Gastroesophageal sphincter (tissue), 3 donors: ENCODE results near the gene ASF1A.

Source experiments
- EP300 ChIP-seq: sonication (generic); formaldehyde crosslinking; IDR thresholded peaks from one replicate; pipeline ENCODE4 v1.6.1; 2017; ENCODE audit warnings: antibody characterized with exemption, mild to moderate bottlenecking
- POLR2A ChIP-seq, 2 donors: fragments of 450-650 bp; IDR thresholded peaks; one replicate each; pipeline ENCODE4 v1.6.1; 2017; ENCODE audit warnings: antibody characterized with exemption in 2 of 2, mild to moderate bottlenecking in 2 of 2, moderate library complexity in 1 of 2
- POLR2AphosphoS5 ChIP-seq: sonication (generic); formaldehyde crosslinking; IDR thresholded peaks from one replicate; pipeline ENCODE4 v1.6.1; 2017; ENCODE audit warnings: antibody characterized with exemption
- TF ChIP-seq, protein P1 (sequence below), 4 experiments: fragments of 200-600 bp in 2 of 4; fragments of 450-650 bp in 2 of 4; sonication (generic) in 1 of 4; IDR thresholded peaks; one replicate each; pipeline ENCODE4 v1.5.1; 2017 to 2019; ENCODE audit warnings: antibody characterized with exemption in 4 of 4, mild to moderate bottlenecking in 2 of 4, moderate library complexity in 2 of 4

DNA sequence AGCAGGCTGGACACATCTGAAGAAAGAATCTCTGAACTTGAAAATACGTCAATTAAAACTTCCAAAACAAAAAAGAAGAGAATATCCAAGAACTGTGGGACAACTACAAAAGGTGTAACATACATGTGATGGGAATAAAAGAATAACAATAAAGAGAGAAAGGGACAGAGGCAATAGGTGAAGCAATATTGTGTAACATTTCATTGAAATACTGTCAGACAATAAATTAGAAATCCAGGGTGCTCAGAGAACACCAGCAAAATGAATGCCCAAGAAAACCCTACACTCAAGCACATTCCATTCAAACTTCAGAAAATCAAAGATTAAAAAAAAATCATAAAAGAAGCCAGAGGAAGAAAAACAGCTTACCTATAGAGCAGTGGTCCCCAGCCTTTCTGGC, 33.6 kb upstream of the ASF1A start:
- TF ChIP-seq, protein P1, sequence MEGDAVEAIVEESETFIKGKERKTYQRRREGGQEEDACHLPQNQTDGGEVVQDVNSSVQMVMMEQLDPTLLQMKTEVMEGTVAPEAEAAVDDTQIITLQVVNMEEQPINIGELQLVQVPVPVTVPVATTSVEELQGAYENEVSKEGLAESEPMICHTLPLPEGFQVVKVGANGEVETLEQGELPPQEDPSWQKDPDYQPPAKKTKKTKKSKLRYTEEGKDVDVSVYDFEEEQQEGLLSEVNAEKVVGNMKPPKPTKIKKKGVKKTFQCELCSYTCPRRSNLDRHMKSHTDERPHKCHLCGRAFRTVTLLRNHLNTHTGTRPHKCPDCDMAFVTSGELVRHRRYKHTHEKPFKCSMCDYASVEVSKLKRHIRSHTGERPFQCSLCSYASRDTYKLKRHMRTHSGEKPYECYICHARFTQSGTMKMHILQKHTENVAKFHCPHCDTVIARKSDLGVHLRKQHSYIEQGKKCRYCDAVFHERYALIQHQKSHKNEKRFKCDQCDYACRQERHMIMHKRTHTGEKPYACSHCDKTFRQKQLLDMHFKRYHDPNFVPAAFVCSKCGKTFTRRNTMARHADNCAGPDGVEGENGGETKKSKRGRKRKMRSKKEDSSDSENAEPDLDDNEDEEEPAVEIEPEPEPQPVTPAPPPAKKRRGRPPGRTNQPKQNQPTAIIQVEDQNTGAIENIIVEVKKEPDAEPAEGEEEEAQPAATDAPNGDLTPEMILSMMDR (IDR thresholded peaks at IDR 0.05), result no peak
- no peak for TF ChIP-seq POLR2AphosphoS5
- no peak for TF ChIP-seq EP300
- no peak for TF ChIP-seq POLR2A (IDR thresholded peaks at IDR 0.05)
